GM12878 (cell line): Measurements from ENCODE around the gene SMPD2. TPM values are rescaled to one million over a fixed set of nuclear protein-coding genes. Genes with fewer than 3 reads are reported as not detected.

ENCODE experiments used
- ATAC-seq: fragments of 200-7000 bp; cut with Tn5 transposase; 3 replicates; pipeline ENCODE4 v1.9.1; 2020; ENCODE audit warnings: mild to moderate bottlenecking, moderate library complexity
- BruUV-seq: library from RNA; stranded (reverse); fragments of 400-500 nt; replicated peaks from 2 replicates; lab custom pipeline; 2021; lab: Mats Ljungman, UMichigan
- CTCF ChIA-PET: fragments of 300-600 bp; sonication (Branson Sonifier 250); formaldehyde crosslinking; extraction: SDS; loops from one replicate; lab custom pipeline; 2021; ENCODE audit warnings: inconsistent platforms; lab: Yijun Ruan, JAX
- POLR2A ChIA-PET: fragments of 350-600 bp; formaldehyde crosslinking; extraction: SDS; loops from one replicate; lab custom pipeline; 2021; ENCODE audit warnings: inconsistent platforms; lab: Charles Lee
- RAD21 ChIA-PET: fragments of 300-600 bp; sonication (Branson Sonifier 250); formaldehyde crosslinking; loops from one replicate; lab custom pipeline; 2023; ENCODE audit warnings: antibody characterized with exemption; ENCODE audit not compliant: unreplicated experiment; lab: Charles Lee
- SMC1A ChIA-PET: fragments of 300-600 bp; sonication (Branson Sonifier 250); formaldehyde crosslinking; loops from one replicate; lab custom pipeline; 2023; ENCODE audit not compliant: unreplicated experiment, uncharacterized antibody; lab: Charles Lee
- DNase-seq: peaks from one replicate; pipeline ENCODE4 v3.0.0-alpha.2; 2011; ENCODE audit warnings: low read depth, low spot score
- FAIRE-seq: peaks from 3 replicates; lab custom pipeline; 2011; peaks lifted over from hg19 to GRCh38; lab: Jason Lieb, UNC
- H2AFZ ChIP-seq: 2 replicates; pipeline ENCODE4 v1.6.0; 2011; ENCODE audit warnings: low read depth, low read length, control low read depth; ENCODE audit not compliant: control insufficient read depth
- H3K27ac ChIP-seq: 2 replicates; pipeline ENCODE4 v1.5.1; 2011; ENCODE audit warnings: control low read depth; ENCODE audit not compliant: control insufficient read depth, insufficient read depth
- H3K27me3 ChIP-seq, 2 experiments: replicated peaks in 1 of 2; 2 replicates each; pipeline versions ENCODE4 v1.6.0 to v1.6.1; 2011; ENCODE audit warnings: low read length in 1 of 2; ENCODE audit not compliant: control insufficient read depth in 2 of 2, insufficient read depth in 2 of 2
- H3K36me3 ChIP-seq, 2 experiments: 2 replicates each; pipeline ENCODE4 v1.5.1; 2011; ENCODE audit warnings: low read length in 1 of 2; ENCODE audit not compliant: control insufficient read depth in 2 of 2, insufficient read depth in 2 of 2
- H3K4me1 ChIP-seq: 2 replicates; pipeline ENCODE4 v1.6.1; 2011; ENCODE audit warnings: mild to moderate bottlenecking, low read length, moderate library complexity, mixed read lengths; ENCODE audit not compliant: control insufficient read depth, insufficient read depth
- H3K4me2 ChIP-seq: 2 replicates; pipeline ENCODE4 v1.6.0; 2011; ENCODE audit warnings: control low read depth; ENCODE audit not compliant: control insufficient read depth, insufficient read depth
- H3K4me3 ChIP-seq: fragments of 200-600 bp; sonication (generic); 2 replicates; pipeline ENCODE4 v1.5.1; 2016
- H3K79me2 ChIP-seq: 2 replicates; pipeline ENCODE4 v1.6.0; 2011; ENCODE audit warnings: low read length; ENCODE audit not compliant: control insufficient read depth, insufficient read depth
- H3K9ac ChIP-seq: 2 replicates; pipeline ENCODE4 v1.8.0; 2011; ENCODE audit warnings: low read length, control low read depth, mixed read lengths; ENCODE audit not compliant: control insufficient read depth, insufficient read depth
- H3K9me3 ChIP-seq: replicated peaks from 3 replicates; pipeline ENCODE4 v1.5.1; 2011; ENCODE audit warnings: mild to moderate bottlenecking, low read length; ENCODE audit not compliant: control insufficient read depth, insufficient read depth
- H4K20me1 ChIP-seq: 2 replicates; pipeline ENCODE4 v1.6.0; 2011; ENCODE audit not compliant: control insufficient read depth, insufficient read depth
- POLR2A ChIP-seq: IDR thresholded peaks from 2 replicates; pipeline ENCODE4 v1.6.1; 2011; ENCODE audit warnings: low read depth, mild to moderate bottlenecking, low read length
- RCOR1 ChIP-seq: conservative IDR thresholded peaks from 2 replicates; pipeline ENCODE4 v1.6.1; 2012; ENCODE audit warnings: low read depth, low read length, improper control_type of control experiment
- SMC3 ChIP-seq: IDR thresholded peaks from 2 replicates; pipeline ENCODE4 v1.6.1; 2011; ENCODE audit warnings: low read length, improper control_type of control experiment, borderline replicate concordance
- USF1 ChIP-seq: IDR thresholded peaks from 2 replicates; pipeline ENCODE4 v1.6.1; 2011; ENCODE audit warnings: borderline replicate concordance, low read depth, mild to moderate bottlenecking, moderate library complexity, mixed read lengths, low read length; ENCODE audit not compliant: insufficient read depth; ENCODE audit errors: extremely low read length
- ZNF592 ChIP-seq: fragments of 450-650 bp; IDR thresholded peaks from 2 replicates; pipeline ENCODE4 v1.6.1; 2017; ENCODE audit warnings: mild to moderate bottlenecking, moderate library complexity
- WGBS: methylation state at CpG from one replicate; pipeline ENCODE4 v1.1.6; 2016; ENCODE audit warnings: low lambda C conversion rate; ENCODE audit not compliant: insufficient replicate concordance, insufficient coverage; ENCODE audit errors: missing lambda C conversion rate; 5-methylcytosine and 5-hydroxymethylcytosine counted together
- in situ Hi-C: fragments of 300-500 bp; cut with MboI; formaldehyde crosslinking; loops from 9 replicates; pipeline ENCODE4 v1.14.3; 2018; ENCODE audit warnings: mixed read lengths
- intact Hi-C: fragments of 100-400 bp; cut with micrococcal nuclease; formaldehyde crosslinking; loops from one replicate; pipeline ENCODE4 v1.14.2; 2022; ENCODE audit not compliant: unreplicated experiment
- polyA plus RNA-seq, 11 experiments: library from polyadenylated mRNA; depleted of rRNA in 4 of 11; unstranded in 6 of 11; stranded (reverse) in 5 of 11; fragments of >200 nt; fragmentation: Nextera tagmentation in 4 of 11; fragmentation: Illumina TruSeq in 1 of 11; extraction: Ambion mirVana in 4 of 11; extraction: Trizol in 1 of 11; gene quantifications; 1 replicate in 1 of 11; 2 replicates in 10 of 11; pipeline versions ENCODE4 v1.2.1 to v1.2.3, GENCODE V29; 2011 to 2016; ENCODE audit warnings: inconsistent platforms in 2 of 11, missing spikeins in 2 of 11, low read depth in 1 of 11
- total RNA-seq, 4 experiments: library from RNA; depleted of rRNA in 3 of 4; stranded (reverse); fragments of >200 nt in 3 of 4; fragmentation: Illumina TruSeq in 1 of 4; extraction: Trizol in 1 of 4; gene quantifications; 2 replicates each; pipeline versions ENCODE4 v1.2.1 to v1.2.3, GENCODE V29; 2013 to 2021

The SMPD2 gene
- total and polyA plus RNA-seq, 10 of the 15 experiments (the other 5 are each of a cell fraction or from before 2014, with no cell fraction given), result 0.06 to 15.4 (median 9.7) TPM

DNA sequence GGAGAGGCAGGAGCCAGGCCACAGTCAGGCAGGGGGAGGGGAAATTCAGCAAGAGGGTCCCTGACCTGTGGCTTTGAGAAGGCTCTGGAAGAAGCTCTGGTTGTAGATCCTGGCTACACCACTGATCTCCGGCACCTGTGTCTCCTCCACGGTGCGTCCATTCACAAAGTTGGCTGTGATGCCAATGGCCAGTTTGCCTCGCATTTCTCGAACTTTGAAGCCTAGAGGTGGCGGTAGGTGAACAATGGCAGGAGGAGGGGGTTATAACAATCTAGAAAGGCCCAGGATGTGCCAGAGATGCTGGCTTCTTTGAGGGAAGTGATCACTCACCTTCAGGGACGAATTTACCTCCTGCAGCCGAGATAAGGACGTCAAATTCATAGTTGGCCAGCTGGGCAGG lies 11.7 kb downstream of the SMPD2 start:
- FAIRE-seq, result no peak
- Histone ChIP-seq H3K27me3 (no peaks in the 10 kb centered on the region), H3K4me2 (no peak overlapping the region), H3K36me3 (peaks cover 3 to 10% of the 10 kb centered on the region in 2 experiments; a peak in 3 of 4 replicates), H3K4me1 (peaks cover 31% of the 10 kb centered on the region), H3K9ac (no peak overlapping the region), H2AFZ (no peak overlapping the region), H3K27ac (no peak overlapping the region), H4K20me1 (no peaks in the 10 kb centered on the region), H3K79me2 (peaks cover 41% of the 10 kb centered on the region), H3K9me3 (no peaks in the 10 kb centered on the region), H3K4me3 (no peak overlapping the region)
- ChIA-PET RAD21 (interaction anchor here (1.4 to 10.1 kb wide), 2 partner anchors 11 to 28 kb away, joined by 4 to 97 read pairs; partner anchors contain the start of gene ZBTB24), SMC1A (interaction anchor here (0.8 to 10.1 kb wide), 4 partner anchors 10 to 35 kb away, joined by 3 to 148 read pairs (median 20); partner anchors contain the start of genes PPIL6, SMPD2 and ZBTB24), POLR2A (interaction anchor here (1.0 to 7.1 kb wide), 2 partner anchors 9 to 21 kb away, joined by 3 to 74 read pairs; partner anchors contain the start of genes PPIL6 and SMPD2), CTCF (interaction anchor here (1.1 to 3.9 kb wide), 3 partner anchors 9 to 587 kb away, joined by 3 to 30 read pairs (median 9); no protein-coding TSS in a partner anchor)
- WGBS, result 94% methylated on average over 9 of the region's 9 CpGs
- no peak for DNase-seq
- in situ Hi-C loops (no loop called here), intact Hi-C loops (no loop called here)
- no TSS peak for BruUV-seq
- no peak for ATAC-seq
- TF ChIP-seq ZNF592, result no peak
- TF ChIP-seq POLR2A, result no peak
- no peak for TF ChIP-seq RCOR1
- TF ChIP-seq USF1, result no peak
- TF ChIP-seq SMC3, result no peak
